ENCODE results near the gene NOBOX.
"Not testable (repeated sequence)": the region's sequence is repeated elsewhere in the genome, so short reads cannot be mapped to it uniquely, and the experiment has no call there.

The NOBOX gene

DNA sequence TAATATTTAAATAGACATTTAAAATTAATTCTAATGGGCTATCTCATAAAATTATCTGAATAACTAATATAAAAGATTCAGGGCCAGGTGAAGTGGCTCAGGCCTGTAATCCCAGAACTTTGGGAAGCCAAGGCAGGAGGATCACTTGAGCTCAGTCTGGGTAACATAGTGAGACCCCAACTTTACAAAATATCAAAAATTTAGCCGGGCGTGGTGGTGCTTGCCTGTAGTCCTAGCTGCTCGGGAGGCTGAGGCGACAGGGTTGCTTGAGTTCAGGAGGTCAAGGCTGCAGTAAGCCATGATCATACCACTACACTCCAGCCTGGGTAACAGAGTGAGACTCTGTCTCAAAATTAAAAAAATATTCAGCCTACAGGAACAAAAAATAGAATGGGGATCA is 12.5 kb downstream of the NOBOX start:
- no peaks in the 10 kb centered on the region for H3K9me3 ChIP-seq (ENCODE audit: low read length)
- H3K27me3 ChIP-seq (ENCODE audit: control insufficient read depth in 1 of 2, insufficient read depth in 2 of 2, low read length in 2 of 2) = no peaks in the 10 kb centered on the region
- H3K4me3 ChIP-seq (ENCODE audit: low read depth in 1 of 2, low read length in 2 of 2) = no peak overlapping the region
- peaks cover 17% of the 10 kb centered on the region for H3K4me1 ChIP-seq (ENCODE audit: insufficient read depth, low read length)
- H3K27ac ChIP-seq (ENCODE audit: low read depth, low read length) = peak overlapping the region; percentile 48
- no peaks in the 10 kb centered on the region for H3K36me3 ChIP-seq (ENCODE audit: insufficient read depth, low read length)
- H3K9ac ChIP-seq (ENCODE audit: low read length) = no peak overlapping the region

DNA sequence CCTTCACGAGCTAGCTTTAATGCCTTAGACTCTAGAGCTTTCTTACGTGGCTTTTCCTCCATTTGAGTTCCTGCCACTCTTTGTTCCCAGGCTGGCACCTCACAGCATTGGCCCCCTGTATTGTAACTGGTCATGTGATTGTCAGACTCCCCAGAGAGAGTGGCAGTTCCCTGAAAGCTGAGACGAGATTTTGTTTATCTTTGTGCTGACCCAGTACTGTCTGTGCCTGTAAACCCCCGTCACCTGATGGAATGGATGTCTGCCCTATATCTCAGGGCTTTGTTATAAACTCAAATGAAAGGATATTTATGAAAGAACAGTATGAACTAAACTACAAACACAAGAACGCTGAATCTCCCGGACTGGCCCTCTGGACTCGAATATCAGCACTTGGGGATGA is 13.0 kb downstream of the NOBOX start:
- H3K9ac ChIP-seq (ENCODE audit: low read length) = no peak overlapping the region
- no peaks in the 10 kb centered on the region for H3K36me3 ChIP-seq (ENCODE audit: insufficient read depth, low read length)
- H3K4me1 ChIP-seq (ENCODE audit: insufficient read depth, low read length) = peaks cover 17% of the 10 kb centered on the region
- H3K27ac ChIP-seq (ENCODE audit: low read depth, low read length) = peak overlapping the region; percentile 61
- no peaks in the 10 kb centered on the region for H3K9me3 ChIP-seq (ENCODE audit: low read length)
- H3K4me3 ChIP-seq (ENCODE audit: low read depth in 1 of 2, low read length in 2 of 2) = peak overlapping the region in 1 of 2 donors; percentile 8
- no peaks in the 10 kb centered on the region for H3K27me3 ChIP-seq (ENCODE audit: control insufficient read depth in 1 of 2, insufficient read depth in 2 of 2, low read length in 2 of 2)

DNA sequence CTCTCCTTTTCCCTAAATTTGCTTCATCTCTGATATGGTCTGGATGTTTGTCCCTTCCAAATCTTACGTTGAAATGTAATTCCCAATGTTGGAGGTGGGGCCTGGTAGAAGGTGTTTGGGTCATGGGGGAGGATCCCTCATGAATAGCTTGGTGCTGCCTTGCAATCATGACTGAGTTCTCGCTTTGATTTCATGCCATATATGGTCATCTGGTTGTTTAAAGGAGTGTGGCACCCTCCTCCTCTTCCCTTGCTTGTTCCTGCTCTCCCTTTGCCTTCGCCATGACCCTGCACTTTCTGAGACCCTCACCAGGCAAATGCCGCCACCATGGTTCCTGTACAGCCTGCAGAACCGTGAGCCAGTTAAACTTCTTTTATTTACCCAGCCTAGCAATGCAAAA is 14.5 kb downstream of the NOBOX start:
- Histone ChIP-seq H3K9me3 (ENCODE audit: low read length) (no peaks in the 10 kb centered on the region), H3K27ac (ENCODE audit: low read depth, low read length) (no peak overlapping the region), H3K4me1 (ENCODE audit: insufficient read depth, low read length) (peaks cover 17% of the 10 kb centered on the region), H3K4me3 (ENCODE audit: low read depth in 1 of 2, low read length in 2 of 2) (no peak overlapping the region), H3K27me3 (ENCODE audit: control insufficient read depth in 1 of 2, insufficient read depth in 2 of 2, low read length in 2 of 2) (no peaks in the 10 kb centered on the region), H3K36me3 (ENCODE audit: insufficient read depth, low read length) (no peaks in the 10 kb centered on the region), H3K9ac (ENCODE audit: low read length) (no peak overlapping the region)

DNA sequence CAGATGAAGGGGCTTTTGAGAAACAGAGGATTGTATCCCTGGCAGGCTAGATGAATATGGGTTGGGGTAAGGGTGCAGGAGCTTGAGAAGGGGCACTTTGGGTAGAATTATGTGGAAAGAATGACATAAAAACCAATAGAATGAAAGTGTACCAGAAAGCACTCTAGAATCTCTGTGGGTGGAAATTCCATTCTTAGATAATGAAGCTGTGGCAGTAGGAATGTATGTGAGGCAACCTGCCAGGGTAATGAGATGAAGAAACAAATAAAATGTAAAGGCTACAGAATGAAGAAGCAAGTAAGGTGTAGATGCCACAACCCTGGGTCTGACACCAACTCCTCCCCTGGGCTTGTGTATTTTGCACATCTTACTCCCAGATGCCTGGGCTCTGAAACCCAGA is 16.8 kb downstream of the NOBOX start:
- Histone ChIP-seq H3K4me3 (ENCODE audit: low read depth in 1 of 2, low read length in 2 of 2) (no peak overlapping the region), H3K4me1 (ENCODE audit: insufficient read depth, low read length) (peaks cover 17% of the 10 kb centered on the region), H3K9ac (ENCODE audit: low read length) (no peak overlapping the region), H3K36me3 (ENCODE audit: insufficient read depth, low read length) (no peaks in the 10 kb centered on the region), H3K27ac (ENCODE audit: low read depth, low read length) (no peak overlapping the region), H3K9me3 (ENCODE audit: low read length) (no peaks in the 10 kb centered on the region), H3K27me3 (ENCODE audit: control insufficient read depth in 1 of 2, insufficient read depth in 2 of 2, low read length in 2 of 2) (no peaks in the 10 kb centered on the region)

DNA sequence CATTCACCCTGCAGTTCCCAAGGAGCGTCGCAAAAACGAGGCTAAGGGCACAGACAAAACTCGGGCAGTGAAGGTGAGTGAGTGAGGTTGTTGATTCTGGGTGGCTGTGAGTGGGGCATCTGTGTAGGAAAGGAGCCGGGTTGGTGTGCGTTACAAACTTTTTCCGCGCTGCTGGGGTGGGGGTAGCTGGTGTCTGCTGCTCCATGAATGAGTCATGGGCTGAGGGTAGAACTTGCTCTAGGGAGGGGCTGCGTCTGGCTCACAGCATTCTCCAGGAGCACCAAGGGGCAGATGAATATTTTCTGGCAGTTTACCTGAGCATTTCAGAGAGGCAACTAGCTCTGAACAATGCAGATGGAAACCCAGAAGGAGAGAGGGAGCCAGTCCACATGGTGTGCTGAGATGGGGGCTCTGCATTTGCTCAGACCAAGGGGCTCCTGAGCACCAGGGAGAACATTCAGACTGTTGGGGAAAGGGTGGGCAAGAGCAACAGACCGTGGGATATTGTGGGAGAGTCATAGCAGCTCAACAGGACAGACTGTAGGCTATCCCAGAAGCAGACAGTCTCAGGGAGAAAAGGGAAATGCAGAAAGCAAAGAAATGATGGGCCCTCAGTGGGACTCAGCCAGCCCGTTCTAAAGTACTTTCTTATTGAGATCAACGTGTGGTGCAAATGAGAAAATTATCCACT is 18.8 kb downstream of the NOBOX start:
- H3K4me3 ChIP-seq (ENCODE audit: low read depth in 1 of 2, low read length in 2 of 2) = no peak overlapping the region
- H3K27ac ChIP-seq (ENCODE audit: low read depth, low read length) = no peak overlapping the region
- no peaks in the 10 kb centered on the region for H3K9me3 ChIP-seq (ENCODE audit: low read length)
- no peaks in the 10 kb centered on the region for H3K36me3 ChIP-seq (ENCODE audit: insufficient read depth, low read length)
- H3K9ac ChIP-seq (ENCODE audit: low read length) = no peak overlapping the region
- no peaks in the 10 kb centered on the region for H3K27me3 ChIP-seq (ENCODE audit: control insufficient read depth in 1 of 2, insufficient read depth in 2 of 2, low read length in 2 of 2)
- no peaks in the 10 kb centered on the region for H3K4me1 ChIP-seq (ENCODE audit: insufficient read depth, low read length)

DNA sequence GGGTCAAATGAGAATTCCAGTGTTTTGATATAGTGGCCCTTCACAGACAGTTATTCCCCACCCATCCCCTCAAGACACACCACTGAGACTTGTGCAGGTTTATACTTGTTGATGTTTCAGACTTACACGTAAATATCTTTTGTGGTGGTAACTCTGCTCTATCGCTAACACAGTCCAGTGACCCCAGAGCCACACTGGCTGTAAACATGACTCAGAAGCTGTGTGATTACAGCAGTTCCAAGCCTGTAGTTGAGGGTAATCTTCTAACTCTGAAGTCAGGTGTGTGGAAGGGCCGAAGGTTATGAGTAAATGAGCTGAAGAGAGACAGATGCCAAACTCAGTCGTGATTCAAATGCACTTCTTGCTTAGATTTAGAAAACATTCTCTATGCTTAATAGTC is 19.4 kb downstream of the NOBOX start:
- Histone ChIP-seq H3K9ac (ENCODE audit: low read length) (no peak overlapping the region), H3K36me3 (ENCODE audit: insufficient read depth, low read length) (no peaks in the 10 kb centered on the region), H3K4me1 (ENCODE audit: insufficient read depth, low read length) (no peaks in the 10 kb centered on the region), H3K4me3 (ENCODE audit: low read depth in 1 of 2, low read length in 2 of 2) (no peak overlapping the region), H3K9me3 (ENCODE audit: low read length) (no peaks in the 10 kb centered on the region), H3K27ac (ENCODE audit: low read depth, low read length) (no peak overlapping the region), H3K27me3 (ENCODE audit: control insufficient read depth in 1 of 2, insufficient read depth in 2 of 2, low read length in 2 of 2) (no peaks in the 10 kb centered on the region)

DNA sequence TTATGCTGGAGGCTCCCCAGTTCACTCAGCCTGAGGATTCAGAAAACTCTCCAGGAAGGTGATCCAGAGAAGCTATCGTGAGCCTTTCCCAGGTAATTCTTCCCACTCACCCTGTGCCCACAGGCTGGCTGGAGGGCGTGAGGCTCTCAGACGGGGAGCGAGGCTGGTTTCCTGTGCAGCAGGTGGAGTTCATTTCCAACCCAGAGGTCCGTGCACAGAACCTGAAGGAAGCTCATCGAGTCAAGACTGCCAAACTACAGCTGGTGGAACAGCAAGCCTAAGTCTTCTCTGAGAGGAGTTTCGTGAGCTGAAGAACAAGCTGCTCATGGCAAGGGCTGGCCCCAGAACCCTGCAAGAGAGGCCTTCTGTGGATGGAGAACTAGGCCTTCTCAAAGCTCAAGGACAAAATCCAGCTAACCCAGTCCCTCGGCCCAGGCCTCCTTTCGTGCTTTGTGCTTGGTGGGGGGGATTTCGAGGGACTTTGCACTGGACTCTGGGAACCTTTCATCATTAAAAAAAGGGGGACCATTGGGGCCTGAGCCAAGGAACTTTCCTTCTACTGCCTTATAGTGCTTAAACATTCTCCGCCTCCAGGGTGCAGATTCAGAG is 23.6 kb downstream of the NOBOX start:
- no peak overlapping the region for H3K9ac ChIP-seq (ENCODE audit: low read length)
- no peak overlapping the region for H3K27ac ChIP-seq (ENCODE audit: low read depth, low read length)
- H3K4me3 ChIP-seq (ENCODE audit: low read depth in 1 of 2, low read length in 2 of 2) = no peak overlapping the region
- H3K36me3 ChIP-seq (ENCODE audit: insufficient read depth, low read length) = peaks cover 9% of the 10 kb centered on the region
- no peaks in the 10 kb centered on the region for H3K9me3 ChIP-seq (ENCODE audit: low read length)
- no peaks in the 10 kb centered on the region for H3K27me3 ChIP-seq (ENCODE audit: control insufficient read depth in 1 of 2, insufficient read depth in 2 of 2, low read length in 2 of 2)
- H3K4me1 ChIP-seq (ENCODE audit: insufficient read depth, low read length) = no peaks in the 10 kb centered on the region

DNA sequence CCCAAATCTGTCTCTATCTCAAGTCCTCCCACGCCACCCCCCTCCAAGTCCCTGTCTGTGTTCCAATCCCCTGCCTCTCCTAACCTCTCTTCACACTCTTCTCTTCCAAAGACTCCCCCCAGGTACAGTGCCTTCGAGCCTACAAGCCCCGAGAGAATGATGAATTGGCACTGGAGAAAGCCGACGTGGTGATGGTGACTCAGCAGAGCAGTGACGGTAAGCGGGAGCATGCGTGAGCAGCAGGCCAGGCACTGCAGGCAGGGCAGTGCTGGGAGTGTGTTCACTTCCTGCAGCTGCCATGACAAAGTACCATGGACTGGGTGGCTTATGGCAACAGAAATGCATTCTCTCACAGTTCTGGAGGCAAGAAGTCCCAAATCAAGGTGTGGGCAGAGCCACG is 24.8 kb downstream of the NOBOX start:
- Histone ChIP-seq H3K9me3 (ENCODE audit: low read length) (no peaks in the 10 kb centered on the region), H3K9ac (ENCODE audit: low read length) (no peak overlapping the region), H3K4me3 (ENCODE audit: low read depth in 1 of 2, low read length in 2 of 2) (no peak overlapping the region), H3K36me3 (ENCODE audit: insufficient read depth, low read length) (peaks cover 9% of the 10 kb centered on the region), H3K27me3 (ENCODE audit: control insufficient read depth in 1 of 2, insufficient read depth in 2 of 2, low read length in 2 of 2) (no peaks in the 10 kb centered on the region), H3K4me1 (ENCODE audit: insufficient read depth, low read length) (no peaks in the 10 kb centered on the region), H3K27ac (ENCODE audit: low read depth, low read length) (no peak overlapping the region)

DNA sequence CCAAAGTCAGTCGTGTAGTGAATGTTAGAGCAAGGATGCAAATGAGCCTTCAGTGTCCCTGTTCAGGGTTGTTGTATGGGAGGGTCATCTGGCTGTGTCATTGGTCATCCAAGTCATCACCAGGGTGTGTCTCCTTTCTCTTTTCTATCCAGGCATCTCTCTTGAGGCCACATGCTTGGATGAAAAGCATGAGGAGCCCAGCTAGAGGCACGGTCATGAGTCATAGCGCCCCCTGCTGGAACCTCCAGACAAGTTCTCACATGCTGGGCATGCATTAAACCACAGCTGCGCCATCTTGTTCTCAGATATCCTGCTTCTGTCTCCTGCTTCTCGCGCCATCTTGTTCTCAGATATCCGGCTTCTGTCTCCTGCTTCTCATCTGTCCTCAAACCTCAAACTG is 34.3 kb downstream of the NOBOX start:
- not testable (repeated sequence) for H3K9ac ChIP-seq (ENCODE audit: low read length); H3K27ac ChIP-seq (ENCODE audit: low read depth, low read length); H3K27me3 ChIP-seq (ENCODE audit: control insufficient read depth in 1 of 2, insufficient read depth in 2 of 2, low read length in 2 of 2); H3K4me3 ChIP-seq (ENCODE audit: low read depth in 1 of 2, low read length in 2 of 2); H3K4me1 ChIP-seq (ENCODE audit: insufficient read depth, low read length); H3K36me3 ChIP-seq (ENCODE audit: insufficient read depth, low read length); H3K9me3 ChIP-seq (ENCODE audit: low read length)

DNA sequence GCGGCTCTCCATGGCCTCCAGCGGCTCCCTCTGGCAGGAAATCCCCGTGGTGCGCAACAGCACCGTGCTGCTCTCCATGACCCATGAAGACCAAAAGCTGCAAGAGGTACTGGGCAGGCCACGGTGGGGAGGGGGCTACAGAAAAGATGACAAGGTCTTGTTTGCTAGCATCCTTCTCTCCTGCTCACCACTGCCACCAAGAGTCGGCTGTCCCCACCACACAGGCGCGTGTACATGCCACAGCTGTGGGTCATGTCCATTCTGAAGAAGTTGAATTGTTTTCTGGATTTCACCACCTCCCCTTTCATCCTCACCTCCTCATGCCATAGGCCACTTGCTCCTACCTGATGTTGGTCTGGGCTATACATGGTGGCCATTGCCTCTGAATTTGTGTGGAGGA is 36.2 kb downstream of the NOBOX start:
- H3K9ac ChIP-seq (ENCODE audit: low read length); H3K4me1 ChIP-seq (ENCODE audit: insufficient read depth, low read length); H3K9me3 ChIP-seq (ENCODE audit: low read length); H3K4me3 ChIP-seq (ENCODE audit: low read depth in 1 of 2, low read length in 2 of 2); H3K36me3 ChIP-seq (ENCODE audit: insufficient read depth, low read length); H3K27me3 ChIP-seq (ENCODE audit: control insufficient read depth in 1 of 2, insufficient read depth in 2 of 2, low read length in 2 of 2); H3K27ac ChIP-seq (ENCODE audit: low read depth, low read length): not testable (repeated sequence)

DNA sequence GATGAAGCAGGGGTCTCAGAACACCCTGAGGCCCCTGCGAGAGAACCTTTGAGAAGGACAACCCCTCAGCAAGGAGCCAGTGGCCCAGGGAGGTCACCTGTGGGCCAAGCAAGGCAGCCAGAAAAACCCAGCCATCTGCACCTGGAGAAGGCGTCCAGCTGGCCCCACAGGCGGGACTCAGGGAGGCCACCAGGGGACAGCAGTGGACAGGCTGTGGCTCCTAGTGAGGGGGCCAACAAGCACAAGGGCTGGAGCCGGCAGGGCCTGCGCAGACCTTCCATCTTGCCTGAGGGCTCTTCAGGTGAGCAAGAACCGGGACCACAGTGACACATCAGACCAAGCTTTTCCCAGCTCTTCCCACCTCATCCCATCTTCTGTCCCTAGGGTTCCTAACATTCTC is 38.0 kb downstream of the NOBOX start:
- not testable (repeated sequence) for H3K27me3 ChIP-seq (ENCODE audit: control insufficient read depth in 1 of 2, insufficient read depth in 2 of 2, low read length in 2 of 2); H3K36me3 ChIP-seq (ENCODE audit: insufficient read depth, low read length); H3K4me1 ChIP-seq (ENCODE audit: insufficient read depth, low read length); H3K9me3 ChIP-seq (ENCODE audit: low read length); H3K27ac ChIP-seq (ENCODE audit: low read depth, low read length); H3K4me3 ChIP-seq (ENCODE audit: low read depth in 1 of 2, low read length in 2 of 2); H3K9ac ChIP-seq (ENCODE audit: low read length)

DNA sequence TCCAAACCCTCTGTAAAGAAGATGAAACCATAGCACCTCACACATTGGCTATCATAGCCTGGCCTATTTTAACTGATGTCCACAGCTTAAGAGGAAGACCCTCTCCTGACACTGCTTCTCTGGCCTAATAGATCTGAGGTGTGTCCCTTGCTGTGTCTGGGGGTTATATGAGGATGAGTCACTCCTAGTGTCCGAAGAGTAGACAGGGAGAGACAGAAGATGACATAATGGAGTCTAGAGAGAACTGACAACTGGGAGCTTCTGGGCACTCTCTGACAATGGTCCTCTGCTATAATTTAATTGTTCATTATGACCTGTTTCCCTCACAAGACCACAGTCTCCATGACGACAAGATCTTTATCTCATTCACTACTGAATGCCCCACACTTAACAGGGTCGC is 41.4 kb downstream of the NOBOX start:
- not testable (repeated sequence) for H3K4me3 ChIP-seq (ENCODE audit: low read depth in 1 of 2, low read length in 2 of 2); H3K27ac ChIP-seq (ENCODE audit: low read depth, low read length); H3K9me3 ChIP-seq (ENCODE audit: low read length); H3K9ac ChIP-seq (ENCODE audit: low read length); H3K27me3 ChIP-seq (ENCODE audit: control insufficient read depth in 1 of 2, insufficient read depth in 2 of 2, low read length in 2 of 2); H3K4me1 ChIP-seq (ENCODE audit: insufficient read depth, low read length); H3K36me3 ChIP-seq (ENCODE audit: insufficient read depth, low read length)
